Measurements from ENCODE around the gene CALHM1.
"Not testable (repeated sequence)": the region's sequence is repeated elsewhere in the genome, so short reads cannot be mapped to it uniquely, and the experiment has no call there.

The CALHM1 gene

DNA sequence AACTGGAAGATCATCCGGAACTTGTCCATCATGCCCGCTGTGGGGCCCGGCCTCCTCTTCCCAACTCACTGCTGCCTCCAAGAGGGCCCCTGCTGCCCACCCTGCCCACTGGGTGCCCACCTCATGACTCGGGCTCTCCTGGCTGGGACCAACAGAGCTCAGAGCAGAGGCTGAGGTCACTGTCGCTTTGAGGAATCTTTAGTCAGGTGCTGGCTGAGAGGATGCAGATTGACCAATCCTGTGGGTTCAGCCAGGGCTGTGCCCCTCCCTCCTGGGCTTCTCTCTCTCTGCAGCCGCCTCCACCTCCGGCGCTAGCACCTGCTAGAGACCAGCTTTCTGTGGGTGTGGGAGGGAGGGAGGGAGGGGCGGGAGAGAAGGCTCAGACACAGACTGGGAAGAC lies at the start of gene CALHM1:
TSS of gene CALHM1 (minus strand) at position 181 of the 400 bp plus-strand sequence. CDS start at position 32, 149 bp downstream.
- DNase-seq, result no peak

- DNase-seq, result no peak
Observed at GRCh38 chr10:103507235-103508191, 48.8 kb upstream of the CALHM1 start.

DNA sequence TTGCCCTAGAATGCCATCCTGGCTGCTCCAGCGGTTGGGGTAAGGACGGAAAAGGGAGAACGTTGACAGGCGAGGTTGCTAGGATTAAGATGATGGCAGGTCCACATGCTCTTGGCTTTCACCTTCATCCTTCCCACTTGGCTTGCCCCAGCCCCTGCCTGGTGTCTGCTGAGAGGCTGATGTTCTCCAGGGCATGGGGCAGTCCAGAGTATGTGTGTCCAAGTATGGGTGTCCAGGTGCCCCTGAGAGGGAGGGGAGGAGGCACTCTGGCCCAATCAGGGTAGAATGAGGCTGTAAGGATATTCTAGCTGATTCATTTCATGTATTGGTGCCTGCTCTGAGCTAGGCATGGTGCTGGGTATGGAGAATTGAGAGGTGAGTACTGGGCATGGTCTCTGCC lies 47.4 kb upstream of the CALHM1 start:
- no peak for DNase-seq

- DNase-seq, result no peak
Observed at GRCh38 chr10:103504181-103504783, 45.6 kb upstream of the CALHM1 start.

DNA sequence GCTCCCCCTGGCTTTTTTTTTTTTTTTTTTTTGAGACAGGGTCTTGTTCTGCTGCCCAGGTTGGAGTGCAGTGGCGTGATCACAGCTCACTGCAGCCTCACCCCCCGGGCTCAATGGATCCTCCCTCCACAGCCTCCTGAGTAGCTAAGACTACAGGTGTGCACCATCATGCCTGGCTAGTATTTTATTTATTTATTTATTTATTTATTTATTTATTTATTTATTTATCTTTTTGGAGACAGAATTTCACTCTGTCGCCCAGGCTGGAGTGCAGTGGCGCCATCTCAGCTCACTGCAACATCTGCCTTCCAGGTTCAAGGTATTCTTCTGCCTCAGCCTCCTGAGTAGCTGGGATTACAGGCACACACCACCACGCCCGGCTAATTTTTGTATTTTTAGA lies 45.1 kb upstream of the CALHM1 start:
- not testable (repeated sequence) for DNase-seq

- DNase-seq, result no peak
Observed at GRCh38 chr10:103502849-103503660, 44.4 kb upstream of the CALHM1 start.

DNA sequence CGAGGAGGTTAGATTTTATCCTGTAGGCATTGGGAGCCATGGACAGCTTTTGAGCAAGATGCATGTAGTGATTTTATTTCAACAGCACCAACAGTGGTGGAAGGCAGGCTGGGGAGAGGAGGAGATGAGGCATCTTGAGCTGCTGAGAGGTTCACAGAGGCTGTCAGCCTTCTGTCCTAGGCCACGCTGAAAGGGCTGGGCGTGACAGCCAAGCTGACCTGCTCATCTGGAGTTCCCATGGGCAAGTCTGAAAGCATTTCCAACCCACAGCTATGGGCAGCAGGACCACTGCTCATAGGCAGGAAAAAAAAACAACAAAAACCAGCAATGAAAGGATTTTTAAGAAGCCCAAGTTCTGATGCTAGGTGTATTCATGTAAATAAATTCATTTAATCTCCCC lies 42.5 kb upstream of the CALHM1 start:
- DNase-seq, result no peak

GRCh38 chr10:103500481-103500880 lies 41.8 kb upstream of the CALHM1 start:
- no peak for DNase-seq

DNA sequence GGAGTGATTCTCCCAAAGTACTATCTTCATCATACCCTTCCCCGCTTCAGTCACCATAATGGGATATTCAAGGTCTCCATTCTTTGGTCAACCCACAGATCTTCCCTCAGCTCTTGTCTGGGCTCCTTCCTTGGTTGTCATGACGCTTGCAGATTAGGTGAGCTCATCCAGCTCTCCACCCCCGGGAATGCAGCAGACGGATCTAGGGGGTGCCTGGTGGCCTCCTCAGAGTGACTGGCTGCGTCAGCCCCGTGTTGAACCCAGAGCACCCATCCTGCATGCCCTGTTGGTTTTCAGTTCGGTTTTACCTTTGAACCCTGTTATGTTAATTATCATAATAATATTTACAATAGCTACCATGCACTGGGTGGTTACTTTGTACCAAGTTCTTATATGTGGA lies 41.2 kb upstream of the CALHM1 start:
- no peak for DNase-seq

DNA sequence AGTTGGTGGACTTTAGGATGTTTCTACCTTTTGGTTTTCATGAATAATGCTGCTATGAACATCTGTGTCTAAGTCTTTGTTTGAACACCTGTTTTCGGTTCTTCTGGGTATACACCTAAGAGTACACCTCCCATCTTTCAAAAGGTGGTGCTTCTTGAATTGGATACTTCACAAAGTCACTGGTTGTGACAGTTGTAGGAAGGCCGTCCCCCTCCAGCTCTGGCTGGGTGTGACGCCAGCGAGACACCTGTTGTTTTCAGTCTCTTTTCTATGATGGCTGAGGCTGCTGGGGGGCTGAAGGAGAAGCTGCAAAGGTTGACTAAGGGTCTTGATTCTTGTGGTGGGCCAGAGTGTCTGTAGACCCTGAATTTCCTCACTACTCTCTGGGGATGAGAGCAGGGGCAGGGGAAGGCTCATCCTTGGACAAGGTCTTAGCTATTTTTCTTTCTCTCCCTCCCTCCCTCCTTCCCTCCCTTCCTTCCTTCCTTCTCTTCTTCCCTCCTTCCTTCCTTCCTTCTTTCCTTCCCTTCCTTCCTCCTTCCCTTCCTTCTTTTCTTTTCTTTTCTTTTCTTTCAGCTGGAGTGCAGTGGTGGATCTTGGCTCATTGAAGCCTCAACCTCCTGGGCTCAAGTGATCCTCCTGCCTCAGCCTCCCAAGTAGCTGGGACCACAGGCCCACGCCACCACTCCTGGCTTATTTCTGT lies 40.4 kb upstream of the CALHM1 start:
- DNase-seq, result no peak

GRCh38 chr10:103497161-103497915 lies 38.6 kb upstream of the CALHM1 start:
- DNase-seq, result no peak

DNA sequence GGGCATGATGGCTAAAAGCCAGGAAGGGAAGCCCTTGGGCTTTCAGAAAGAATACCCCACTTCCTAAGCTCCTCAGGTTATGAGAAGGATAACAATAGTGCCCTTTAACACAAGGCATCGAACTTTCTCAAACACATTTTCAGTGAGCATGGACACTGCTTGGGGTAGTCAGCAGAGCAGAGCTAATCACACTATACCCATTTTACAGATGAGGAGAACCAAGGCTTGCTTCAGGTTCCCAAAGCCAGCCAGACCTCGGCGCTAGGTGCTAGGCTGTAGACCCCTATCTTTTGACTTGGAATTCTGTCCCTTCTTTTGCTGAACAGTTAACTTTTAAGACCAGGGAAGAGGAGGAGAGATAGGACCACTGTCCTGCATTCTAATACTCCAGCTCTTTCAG lies 36.6 kb upstream of the CALHM1 start:
- DNase-seq, result no peak

GRCh38 chr10:103493916-103494877 lies 35.5 kb upstream of the CALHM1 start:
- DNase-seq, result no peak

DNA sequence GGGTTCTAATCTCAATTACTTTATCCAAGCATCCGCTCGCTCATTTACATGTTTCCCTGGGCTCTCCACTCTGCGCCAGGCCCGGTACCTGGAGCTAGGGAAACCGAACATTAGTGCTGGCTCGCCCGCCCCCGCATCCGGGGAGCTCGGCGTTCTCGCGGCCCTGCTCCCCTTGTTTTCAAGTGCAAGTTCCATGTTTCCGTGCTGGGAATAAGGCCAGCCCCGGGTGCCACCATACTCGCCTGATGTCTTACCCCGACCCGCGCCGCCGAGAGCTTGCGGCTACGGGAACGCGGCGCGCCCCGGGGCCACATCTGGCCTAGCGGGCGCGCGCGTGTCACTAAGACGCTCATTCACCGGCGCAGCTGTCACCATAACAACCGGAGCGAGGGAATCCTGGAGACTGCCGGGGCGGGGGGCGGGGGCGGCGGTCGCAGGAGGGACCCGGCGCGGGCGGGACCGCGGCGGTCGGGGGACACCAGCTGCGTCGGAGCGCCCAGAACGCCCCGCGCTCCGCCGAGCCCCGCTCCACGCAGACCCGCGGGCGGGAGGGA lies 34.7 kb upstream of the CALHM1 start, which contains the start of gene NEURL1:
TSS of gene NEURL1 (plus strand) at position 344 of the 554 bp plus-strand sequence. CDS start 683 bp downstream, outside the sequence.
- DNase-seq, result no peak

DNA sequence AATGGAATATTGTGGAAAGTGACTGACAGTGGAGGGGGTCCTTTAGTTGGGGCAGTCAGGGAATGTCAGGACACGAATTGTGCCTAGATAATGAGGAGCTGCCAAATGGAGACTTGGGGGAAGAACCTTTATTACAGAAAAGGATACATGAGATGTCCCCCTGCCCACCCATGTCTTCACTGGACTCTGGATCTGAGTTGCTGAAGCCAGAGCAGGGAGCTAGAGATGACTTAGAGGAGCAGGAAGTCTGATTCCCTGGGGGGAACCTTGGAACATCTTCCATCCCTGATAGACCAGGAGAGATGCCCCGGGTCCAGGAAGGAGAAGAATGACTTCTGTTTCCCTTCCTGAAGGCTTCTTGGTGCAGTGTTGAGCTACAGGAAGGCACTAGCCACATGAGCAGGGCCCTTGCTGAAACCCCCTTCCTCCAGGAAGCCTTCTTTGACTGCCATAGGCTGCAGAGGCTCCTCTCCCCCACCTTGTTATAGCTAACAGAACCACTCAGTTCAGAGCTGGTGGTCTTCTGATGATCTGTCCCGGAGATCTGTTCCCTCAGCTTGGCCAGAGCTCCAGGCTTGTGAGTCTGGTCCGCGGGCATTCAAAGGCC lies 34.1 kb upstream of the CALHM1 start:
- DNase-seq, result no peak

DNA sequence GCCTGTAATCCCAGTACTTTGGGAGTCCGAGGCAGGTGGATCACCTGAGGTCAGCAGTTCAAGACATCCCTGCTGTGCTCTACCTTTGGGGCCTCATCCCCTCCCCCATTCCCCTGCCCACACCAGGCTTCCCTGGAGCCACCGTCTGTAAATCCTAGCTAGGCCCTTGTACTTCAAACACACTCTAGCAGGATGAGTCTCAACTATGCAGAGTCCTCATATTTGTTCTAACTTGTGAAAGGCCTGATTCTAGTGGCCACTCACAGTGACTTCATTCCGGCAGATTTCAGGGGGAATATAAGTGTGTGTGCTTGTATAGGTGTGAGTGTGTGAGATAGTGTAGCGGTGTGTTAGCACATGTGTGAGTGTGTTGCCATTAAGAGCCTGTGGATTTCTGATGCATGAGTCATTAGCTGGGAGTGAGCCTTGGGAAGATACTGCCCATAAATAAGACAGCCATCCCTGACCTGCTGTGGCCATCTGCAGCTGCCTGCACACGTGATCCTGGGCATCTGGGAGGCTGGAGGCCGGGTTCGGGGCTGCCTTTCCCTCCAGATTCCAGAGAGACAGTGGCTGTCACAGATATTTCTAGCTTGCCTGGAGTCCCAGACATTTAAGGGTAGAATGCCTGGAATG lies 33.1 kb upstream of the CALHM1 start:
- DNase-seq, result no peak

- no peak for DNase-seq
Observed at GRCh38 chr10:103490986-103491314, 32.2 kb upstream of the CALHM1 start.

DNA sequence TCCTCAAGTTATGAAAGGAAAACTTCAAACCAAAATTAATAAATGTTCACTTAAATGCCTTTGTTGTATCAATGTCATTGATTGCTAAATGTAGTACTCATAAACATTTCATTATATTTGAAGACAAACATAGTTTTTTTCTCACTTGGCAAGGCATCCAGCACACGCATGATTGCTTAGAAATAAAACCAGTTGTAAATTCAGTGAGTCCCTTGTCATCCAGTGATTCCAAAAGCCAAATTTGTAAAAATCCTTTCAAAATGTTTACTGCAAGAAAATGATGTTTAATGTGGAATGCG lies 28.7 kb upstream of the CALHM1 start:
- DNase-seq, result no peak

DNA sequence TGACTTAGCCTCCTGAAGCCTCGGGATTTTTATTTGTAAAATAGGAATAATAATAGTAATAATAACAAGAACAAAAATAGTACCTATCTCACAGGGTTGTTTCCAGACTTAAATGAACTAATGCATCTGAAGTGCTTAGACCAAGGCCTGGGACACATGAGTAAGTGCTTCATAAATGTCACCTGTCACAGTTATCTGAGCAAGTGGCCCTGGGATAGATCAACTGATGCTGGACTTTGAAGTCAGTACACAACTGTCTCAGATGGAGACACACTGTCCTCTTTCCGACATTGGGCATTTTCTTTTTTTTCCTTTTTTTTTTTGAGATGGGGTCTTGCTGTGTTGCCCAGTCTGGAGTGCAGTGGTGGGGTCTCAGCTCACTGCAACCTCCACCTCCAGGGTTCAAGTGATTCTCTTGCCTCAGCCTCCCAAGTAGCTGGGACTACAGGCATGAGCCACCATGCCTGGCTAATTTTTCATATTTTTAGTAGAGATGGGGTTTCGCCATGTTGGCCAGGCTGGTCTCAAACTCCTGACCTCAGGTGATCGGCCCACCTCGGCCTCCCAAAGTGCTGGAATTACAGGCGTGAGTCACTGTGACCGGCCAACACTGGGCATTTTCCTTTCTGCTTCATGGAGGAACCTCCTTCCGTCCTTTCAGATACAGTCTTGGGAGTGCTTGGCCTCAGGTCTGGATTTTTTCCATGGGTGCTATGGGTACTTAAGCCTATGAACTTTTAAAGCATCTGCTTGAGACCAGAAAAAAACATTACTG lies 28.1 kb upstream of the CALHM1 start:
- not testable (repeated sequence) for DNase-seq

Measured in CD4-positive, alpha-beta T cell treated with Interleukin-15 for 1 hour (primary cell).